OCI-M1 (cell line): ENCODE data around the gene KCNT2.
A peak's percentile ranks its signal among the peaks of the same experiment; 100 is the strongest.
"Not testable (repeated sequence)": the region's sequence is repeated elsewhere in the genome, so short reads cannot be mapped to it uniquely, and the experiment has no call there.

Experiments
- DNase-seq: peaks from one replicate; lab custom pipeline; 2025; lab: John Stamatoyannopoulos, UW

Gene KCNT2

DNA sequence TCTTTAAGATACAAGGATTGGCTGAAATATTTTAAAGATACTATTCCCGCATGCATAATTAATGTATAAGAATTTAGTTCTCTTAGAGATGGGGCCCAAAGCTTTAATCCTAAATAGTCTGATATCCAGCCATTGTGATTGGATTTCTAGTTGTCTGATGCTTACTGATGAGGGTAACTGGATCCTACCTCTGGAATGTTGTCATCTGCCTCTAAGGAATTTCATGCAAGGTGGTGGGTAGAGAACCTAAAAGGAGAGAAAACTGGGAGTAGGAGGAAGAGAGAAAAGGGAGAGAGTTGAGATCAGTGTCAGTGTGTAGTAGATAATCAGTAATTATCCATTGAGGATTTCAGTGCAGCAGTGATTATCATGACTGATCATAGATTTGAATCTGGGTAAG is 295.5 kb downstream of the KCNT2 start:
- DNase-seq: no peak

DNA sequence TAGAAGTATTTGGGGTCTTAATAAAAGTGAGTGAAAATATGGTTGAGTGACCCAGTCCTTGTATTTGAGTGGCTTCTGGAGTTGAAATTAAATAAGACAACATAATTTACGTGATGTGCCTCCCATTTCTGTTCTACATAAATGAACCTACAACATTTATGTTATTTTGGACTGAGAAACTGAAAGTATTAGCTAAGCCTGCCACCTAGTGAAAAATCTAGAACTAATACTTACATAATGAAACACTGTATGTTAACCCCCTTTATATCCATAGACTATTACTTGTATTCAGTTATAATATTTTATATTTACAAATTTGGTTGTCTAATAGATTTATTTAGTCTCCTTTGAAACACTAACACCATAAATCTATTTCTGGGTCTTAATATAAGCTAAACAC is 298.9 kb downstream of the KCNT2 start:
- DNase-seq: peak; percentile 74

DNA sequence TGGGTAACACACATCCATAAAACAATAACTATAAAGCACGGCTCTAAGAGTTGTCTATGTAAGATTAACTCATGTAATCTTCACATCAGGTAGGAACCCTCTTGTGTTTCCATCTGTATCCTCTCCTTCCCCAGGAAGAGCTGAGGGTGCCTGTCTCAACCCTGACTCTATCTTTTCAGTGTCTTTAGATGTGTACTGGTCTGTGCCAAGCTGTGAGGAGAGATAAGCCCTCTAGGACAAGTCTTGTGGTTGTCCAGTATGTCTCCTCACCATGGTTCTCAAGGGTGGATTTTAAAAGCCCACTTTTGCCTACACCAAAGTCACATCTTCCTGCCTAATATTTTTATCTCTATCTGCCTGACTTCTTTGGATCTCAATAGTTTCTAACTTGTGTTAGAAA is 300.1 kb downstream of the KCNT2 start:
- DNase-seq: peak; percentile 68

DNA sequence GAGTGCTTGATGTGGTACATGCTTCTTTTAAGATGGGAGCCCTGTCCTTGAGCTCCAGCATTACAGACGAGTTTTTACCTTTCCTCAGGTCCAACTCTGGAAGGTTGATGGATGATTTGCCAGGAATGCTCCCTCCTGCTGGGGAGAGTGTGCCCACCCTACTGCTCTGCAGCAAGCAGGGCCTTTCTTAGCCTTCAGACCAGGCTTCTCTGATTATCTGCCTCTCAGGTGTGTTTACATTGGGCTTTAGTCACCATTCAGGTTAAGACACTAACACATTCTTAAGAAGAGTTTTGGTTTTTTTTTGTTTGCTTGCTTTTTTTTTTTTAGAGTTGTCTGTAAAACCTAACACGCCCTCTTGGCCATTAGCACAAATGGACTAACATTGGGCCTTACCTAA is 301.8 kb downstream of the KCNT2 start:
- DNase-seq: no peak

DNA sequence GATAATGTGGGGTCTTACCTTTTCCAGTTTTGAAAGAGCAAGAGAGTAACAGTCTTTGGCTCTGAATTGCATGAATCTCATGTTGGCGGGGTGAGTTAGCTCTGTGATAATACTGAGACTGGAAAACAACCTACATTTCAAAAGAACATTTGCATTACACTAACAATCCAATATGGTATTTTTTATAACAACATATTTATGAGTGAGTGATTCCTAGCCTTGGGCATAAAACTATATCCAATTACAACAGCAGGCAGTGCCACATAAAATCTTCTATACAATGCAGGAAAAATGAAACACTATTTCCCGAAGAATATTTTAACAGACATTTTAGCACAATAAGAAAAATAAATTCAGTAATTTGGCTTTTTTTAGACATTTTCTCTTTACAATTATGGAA is 303.0 kb downstream of the KCNT2 start:
- DNase-seq: no peak

DNA sequence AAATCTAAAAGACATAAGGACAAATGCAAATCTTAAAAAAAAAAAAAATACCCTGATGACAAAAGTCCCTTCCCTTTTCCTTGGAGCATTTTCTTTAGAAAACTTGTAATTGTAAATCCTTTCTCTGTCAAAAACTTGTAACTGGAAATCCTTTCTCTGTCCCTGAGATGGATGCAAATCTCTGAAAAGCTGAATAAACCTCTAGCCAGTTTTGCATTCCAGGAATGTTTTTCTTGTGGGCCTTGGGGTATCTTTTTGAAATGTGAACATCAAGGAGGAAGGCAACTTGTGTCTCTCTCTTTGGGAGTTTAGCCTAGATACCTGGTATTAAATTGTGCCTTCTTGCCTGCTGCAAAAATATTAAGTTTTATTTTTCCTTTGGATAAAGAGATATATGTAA is 305.3 kb downstream of the KCNT2 start:
- no peak for DNase-seq

DNA sequence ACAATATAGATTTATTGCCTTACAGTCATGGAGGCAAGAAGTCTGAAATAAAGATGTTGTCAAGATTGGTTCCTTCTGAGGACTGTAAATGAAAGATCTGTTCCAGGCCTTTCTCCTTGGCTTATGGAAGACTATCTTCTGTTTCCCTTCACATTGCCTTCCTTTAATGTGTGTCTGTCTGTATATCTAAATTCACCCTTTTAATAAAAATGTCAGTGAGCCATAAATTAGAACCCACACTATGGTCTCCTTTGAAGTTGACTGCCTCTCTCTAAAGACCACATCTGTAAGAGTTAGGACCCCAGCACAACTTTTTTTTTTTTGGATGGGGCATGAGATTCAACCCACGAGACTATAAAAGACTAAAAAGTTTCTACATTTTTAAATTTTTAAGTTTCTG is 305.8 kb downstream of the KCNT2 start:
- DNase-seq: no peak

DNA sequence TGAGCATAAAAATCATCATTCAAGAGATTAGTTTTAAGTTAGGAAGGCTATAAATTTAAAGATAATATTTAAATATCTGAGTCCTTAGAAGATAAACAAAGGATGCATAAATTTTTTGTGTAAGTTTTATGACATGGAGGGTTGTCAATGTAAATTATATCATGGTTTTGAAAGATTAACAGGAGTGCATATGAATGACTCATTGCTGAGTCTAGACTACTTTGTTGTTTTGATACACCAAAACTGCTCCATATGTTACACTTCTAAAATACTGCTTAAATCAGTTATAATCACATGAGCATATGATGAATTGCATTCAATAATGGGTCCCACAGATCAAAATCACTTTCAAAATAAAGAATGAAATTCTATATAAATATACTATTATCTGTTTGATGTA is 312.5 kb downstream of the KCNT2 start:
- DNase-seq: no peak

DNA sequence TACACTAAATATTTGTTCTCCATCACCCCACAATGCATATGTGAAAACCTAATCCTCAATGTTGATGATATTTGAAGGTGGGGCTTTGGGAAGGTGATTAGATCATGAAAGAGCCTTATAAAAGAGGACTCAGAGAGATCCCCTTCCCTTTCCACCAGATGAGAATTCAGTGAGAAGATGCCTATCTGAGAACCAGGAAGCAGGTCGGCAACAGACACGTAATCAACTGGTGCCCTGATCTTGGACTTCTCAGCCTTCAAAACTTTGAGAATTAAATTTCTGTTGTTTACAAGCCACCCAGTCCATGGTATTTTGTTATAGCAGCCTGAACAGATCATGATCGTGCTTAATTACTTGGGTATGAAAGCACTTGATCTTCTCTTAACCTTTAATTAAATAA is 329.4 kb downstream of the KCNT2 start:
- DNase-seq: no peak

DNA sequence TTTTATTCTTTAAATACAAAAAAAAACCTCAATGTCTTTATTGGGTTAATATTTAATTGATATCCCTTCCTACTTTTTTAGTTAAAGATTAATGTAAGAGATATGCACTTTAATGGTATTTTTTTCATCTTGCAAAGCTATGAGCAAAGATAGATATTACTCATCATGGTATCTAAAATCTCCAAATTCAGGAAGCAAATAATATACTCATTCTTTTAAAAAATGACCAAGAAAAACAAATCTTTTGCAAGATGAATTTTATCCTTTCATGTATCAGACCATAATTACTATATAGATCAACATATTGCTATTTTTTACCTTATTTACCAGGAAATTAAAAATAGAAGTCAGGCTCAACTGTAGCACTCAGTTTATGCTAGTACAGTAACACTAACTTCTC is 330.4 kb downstream of the KCNT2 start:
- DNase-seq: no peak

DNA sequence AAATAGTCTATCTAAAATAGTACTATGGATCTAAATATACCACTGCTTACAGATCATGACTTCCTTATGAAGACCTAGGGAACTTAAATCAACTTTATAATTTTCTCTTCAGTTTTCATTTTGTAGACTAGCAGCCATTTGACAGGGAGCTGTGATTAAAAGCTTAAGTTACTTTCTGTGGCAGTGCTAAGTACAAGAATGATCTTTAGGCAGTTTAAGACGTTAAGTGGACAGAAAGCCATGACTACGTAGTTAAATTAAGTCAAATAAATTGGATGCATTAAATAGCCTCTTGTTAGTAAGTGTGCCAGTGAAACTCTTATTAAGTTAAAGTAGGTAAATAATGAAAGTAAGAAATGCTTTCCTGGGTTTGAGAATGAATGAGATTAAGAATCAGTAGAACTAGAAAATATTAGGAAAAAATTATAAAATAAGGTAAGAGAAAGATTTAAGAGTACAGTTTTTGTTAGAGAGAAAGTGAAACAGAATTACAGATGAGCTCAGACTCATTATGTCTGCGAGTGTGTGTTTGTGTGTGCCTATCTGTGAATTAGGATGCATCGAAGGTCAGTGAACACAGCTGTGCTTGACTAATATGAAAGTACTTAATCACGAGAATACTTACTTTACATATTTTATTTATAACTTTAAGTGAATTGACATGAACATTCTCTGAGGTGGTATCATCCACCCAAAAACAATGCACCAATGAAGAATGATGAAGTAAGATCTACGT is 336.9 kb downstream of the KCNT2 start:
- DNase-seq: no peak

DNA sequence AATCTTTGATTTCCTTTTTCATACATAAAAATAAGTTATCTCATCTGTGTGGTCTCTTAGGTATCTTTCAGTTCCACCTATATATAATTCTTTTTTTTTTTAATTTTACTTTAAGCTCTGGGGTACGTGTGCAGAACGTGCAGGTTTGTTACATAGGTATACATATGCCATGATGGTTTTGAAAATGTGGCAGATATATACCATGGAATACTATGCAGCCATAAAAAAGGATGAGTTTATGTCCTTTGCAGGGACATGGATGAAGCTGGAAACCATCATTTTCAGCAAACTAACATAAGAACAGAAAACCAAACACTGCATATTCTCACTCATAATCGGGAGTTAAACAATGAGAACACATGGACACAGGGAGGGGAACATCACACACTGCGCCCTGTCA is 345.2 kb downstream of the KCNT2 start:
- DNase-seq: not testable (repeated sequence)

DNA sequence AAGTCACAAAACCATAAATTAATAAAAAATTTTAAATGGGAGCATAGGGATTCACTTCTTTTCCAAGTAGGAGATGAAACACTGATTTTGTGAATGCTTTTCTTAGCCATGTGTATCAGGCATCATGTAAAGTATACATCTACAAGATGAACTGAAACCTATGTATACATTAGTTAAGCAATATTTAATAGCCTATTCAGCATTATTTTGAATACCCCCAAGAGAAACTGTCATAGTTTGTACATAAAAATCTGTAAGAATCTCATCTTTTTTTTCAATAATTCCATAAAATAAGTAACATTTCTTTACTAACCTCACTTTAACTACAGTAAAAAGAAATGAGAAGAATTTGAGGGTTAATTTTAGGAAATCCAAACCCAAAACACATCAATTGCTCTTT is 348.0 kb downstream of the KCNT2 start:
- DNase-seq: no peak

DNA sequence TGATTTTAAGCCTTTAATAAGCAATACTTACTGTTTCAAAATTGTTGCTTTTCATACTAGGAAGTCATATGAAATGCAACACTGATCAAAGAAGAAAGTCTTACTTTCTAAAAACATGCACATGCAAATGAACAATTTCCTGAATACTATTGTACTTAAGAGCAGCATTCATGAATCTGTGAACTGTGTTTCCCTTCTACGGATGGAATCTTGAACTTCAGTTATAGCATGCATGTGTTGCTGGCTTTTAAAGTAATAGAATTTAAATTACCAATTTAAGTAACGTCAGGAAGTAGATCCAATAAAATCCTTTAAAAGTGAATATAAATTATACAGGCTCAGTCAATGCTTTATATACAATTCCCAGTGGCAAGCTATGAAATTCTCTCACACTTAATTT is 348.9 kb downstream of the KCNT2 start:
- DNase-seq: no peak

DNA sequence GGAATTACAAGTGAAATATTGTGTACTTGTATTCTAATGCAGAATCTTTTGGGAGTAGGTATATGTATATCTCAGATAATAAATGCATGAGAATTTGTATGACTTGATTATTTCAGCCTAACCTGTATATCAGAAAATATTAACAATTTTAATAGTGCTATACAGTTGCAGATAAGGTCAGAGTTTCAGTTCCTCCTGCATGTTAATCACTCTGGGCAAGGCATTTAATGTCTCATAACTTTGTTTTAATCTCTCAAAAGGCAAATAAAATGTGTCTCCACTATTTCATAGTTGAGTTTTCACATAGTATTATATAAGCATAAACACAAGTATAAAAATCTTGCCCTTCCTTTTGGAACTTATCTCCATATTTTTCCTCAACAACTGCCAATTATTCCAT is 352.5 kb downstream of the KCNT2 start:
- no peak for DNase-seq

DNA sequence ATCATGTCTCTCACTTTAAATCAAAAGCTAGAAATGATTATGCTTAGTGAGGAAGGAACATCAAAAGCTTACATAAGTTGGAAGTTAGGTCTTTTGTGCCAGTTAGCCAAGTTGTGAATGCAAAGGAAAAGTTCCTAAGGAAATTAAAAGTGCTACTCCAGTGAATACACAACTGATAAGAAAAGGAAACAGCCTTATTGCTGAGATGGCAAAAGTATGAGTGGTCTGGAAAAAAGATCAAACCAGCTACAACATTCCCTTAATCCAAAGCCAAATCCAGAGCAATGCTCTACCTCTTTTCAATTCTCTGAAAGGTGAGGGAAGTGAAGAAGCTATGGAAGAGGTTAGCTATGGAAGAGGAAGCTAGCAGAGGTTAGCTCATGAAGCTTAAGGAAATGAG is 378.7 kb downstream of the KCNT2 start:
- no peak for DNase-seq

DNA sequence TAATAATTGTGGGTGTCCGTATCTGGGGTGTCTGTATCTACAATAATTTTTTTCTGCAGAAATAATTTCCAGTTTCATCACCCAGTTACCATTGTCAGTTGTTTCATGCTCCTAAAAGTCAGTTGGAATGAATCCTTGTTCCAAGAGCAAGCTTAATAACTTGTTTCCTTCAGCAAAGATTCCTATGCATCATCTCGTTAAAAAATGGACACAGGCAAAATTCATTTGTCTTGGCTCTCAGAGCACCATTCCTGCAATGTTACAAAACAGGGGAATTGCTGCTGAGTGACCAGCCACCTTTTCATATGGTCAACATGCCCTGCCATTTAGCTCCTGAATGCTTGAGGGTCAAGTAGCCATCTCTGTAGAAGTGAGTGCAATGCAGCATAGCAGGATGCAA is 393.4 kb downstream of the KCNT2 start:
- no peak for DNase-seq

DNA sequence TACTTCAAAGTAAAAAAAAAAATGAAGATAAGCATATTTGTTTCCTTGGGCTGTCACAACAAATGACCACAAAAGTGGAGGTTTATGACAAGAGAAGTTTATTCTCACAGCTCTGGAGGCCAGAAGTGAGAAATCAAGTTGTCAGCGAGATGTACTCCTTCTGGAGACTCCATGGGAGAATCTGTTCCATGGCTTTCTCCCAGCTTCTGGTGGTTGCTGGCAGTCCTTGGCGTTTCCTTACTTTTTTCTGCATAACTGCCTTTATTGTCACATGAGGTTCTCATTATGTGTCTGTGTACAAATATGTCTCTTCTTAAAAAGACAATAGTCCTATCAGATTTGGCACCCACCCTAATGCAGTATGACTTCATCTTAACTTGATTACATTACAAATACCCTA is 398.3 kb downstream of the KCNT2 start:
- DNase-seq: no peak

DNA sequence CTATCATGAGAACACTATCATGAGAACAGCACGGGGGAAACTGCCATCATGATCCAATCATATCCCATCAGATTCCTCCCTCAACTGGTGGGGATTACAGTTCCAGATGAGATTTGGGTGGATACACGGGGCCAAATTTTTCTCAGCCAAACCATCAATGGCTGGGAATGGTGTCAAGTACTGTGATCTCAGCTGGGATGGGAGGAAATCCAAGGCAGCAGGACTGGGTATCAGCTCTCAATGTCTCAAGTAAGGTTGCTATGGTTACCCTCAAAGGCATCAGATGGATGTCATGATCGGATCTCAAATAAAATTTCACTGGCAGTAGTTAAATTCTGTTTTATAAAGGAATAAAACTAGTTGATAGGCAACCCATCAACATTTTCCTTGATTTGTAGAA is 399.0 kb downstream of the KCNT2 start:
- DNase-seq: no peak

DNA sequence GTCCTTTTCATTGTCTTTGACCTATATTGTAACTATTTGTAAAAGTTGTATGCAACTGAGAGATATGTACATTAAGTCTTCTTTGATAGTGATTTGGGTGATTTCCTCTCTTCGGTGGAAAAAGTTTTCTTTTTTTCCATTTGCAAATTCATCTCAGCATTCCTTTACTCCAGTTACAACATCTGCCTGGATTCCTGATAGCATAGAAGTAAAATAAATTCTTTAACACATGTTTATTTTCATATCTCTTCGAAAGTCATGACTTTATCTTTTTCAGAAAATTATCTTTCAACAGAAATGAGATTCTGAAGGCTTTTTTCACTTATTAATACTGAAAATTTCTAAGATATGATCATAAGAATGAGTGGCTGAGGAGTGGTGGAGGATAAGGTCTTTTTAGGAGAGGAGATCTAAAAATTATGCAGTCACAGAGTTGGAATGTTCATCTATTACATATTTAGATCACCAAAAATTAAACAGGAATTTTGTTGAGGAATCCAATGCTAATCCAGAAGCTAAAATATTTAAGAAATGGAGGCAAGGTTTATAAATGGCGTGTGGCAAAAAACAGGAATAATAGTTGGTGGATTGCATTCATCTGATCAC is 400.5 kb downstream of the KCNT2 start:
- DNase-seq: no peak

DNA sequence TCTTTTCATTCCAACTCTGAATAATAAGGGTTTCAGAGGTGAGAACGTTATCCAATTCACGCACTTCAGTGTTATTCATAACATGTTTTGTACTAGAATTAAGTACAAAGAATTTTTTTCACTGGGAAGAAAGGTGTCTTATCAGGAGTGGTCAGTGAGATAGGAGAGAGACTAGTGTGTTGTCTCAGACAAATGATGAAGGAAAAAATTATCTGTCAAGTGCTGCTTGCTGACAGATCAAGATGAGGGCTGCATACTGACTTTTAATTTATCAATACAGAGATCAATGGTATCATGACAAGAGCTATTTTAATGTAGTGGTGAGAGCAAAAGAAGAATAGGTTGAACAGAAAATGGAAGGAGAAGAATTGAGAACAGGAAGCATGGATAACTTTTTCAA is 402.4 kb downstream of the KCNT2 start:
- no peak for DNase-seq

DNA sequence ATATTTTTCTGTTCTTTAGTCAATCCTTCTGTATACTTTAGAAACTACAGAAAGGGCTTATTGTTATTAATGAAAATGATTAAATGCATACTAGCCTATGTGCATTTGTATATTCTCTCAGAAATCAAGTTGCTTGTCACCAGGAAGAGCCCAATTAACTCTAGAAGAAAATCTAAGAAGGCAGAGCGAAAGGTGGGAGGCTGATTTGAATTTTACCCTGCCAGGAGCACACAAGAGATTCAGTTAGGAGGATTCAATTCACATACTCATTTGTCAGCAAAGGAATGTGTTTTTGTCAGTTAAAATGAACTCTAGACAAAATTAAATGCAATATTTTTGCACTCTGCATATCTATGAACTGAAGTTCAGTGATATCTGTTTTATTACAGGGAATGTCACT is 411.8 kb downstream of the KCNT2 start:
- DNase-seq: no peak

DNA sequence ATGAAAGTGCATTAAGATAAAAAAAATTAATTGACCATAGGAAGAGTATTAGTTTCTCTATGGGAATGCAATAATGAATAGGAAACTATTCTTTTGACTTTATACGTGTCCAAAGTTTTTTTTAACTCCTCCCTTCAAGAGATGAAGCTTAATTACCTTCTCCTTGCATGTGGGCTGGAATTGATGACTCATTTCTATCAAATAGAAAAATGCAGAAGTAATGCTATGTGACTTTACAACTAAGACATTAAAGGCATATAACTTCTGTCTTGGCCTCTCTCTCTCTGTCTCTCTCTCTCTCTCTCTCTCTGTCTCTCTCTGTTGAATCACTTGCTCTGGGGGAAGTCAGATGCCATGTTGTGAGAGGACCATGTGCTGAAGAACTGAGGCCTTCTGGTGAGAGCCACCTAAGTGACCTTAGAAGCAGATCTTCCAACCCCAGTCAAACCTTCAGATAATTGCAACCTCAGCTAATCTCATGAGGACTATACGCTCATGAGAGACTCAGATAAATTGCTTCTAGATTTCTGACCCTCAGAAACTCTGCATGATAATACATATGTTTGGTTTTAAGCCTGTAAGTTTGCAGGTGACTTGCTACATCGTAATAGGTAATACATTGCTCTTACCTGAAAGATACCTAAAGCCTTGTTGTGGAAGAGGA is 414.2 kb downstream of the KCNT2 start:
- peak; percentile 76 for DNase-seq

DNA sequence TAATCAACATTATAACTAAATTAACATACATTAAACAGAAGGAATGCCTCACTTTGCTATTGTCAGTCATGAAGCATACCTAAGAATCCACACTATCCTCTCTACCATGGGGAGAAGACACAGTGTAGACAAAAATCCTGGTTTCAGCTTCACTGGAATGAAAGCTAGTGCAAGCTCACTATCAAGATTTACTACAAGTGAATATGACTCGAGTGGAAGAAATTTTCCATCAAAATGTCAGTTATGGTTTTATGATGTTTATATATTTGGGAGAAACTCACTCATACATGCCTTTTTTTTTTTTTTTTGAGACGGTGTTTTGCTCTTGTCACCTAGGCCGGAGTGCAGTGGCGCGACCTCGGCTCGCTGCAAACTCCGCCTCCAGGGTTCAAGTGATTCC is 424.3 kb downstream of the KCNT2 start:
- DNase-seq: no peak
